HG02623 (cell line): ENCODE measurements around the gene PLCB1.
"Not testable (repeated sequence)": the region's sequence is repeated elsewhere in the genome, so short reads cannot be mapped to it uniquely, and the experiment has no call there.

Experiments
- ATAC-seq: cut with Tn5 transposase; IDR thresholded peaks from one replicate; pipeline ENCODE4 v1.9.1; 2021; ENCODE audit warnings: moderate library complexity; ENCODE audit not compliant: unreplicated experiment

The PLCB1 gene

DNA sequence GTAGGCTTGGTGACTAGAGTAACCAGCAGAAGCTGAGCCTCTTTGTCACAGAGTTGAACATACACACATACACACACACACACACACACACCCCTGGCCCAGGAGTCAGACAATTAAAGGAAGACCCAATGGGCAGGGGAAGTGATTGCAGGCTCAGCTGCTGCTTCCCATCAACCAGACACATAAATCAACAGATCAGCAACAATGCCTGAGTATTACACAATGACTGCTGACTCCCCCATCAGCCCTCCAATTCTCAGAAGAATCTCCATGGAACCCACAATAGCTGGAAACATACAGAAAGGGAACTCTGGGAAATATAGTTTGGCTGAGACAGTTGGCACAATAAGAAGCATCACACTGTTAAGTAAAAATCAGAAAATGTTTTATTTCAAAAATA lies 666.4 kb downstream of the PLCB1 start:
- no peak for ATAC-seq

DNA sequence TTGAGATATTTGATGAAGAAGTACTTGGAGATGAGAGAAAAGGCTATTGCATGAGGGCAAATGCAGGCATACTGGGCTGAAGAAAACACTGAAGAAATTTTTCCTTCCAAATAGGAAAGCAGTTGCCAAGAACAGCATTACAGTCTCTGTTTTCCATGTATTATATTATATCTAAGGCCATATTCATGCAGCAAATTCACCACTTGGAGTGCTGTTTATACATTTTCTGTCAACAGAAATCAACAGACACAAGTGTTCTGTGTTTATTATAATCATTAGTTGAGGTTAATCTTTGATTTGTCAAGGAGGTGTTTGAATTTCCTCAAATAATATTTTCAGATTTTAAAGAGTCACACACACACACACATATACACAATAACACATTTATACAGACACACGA lies 668.0 kb downstream of the PLCB1 start:
- no peak for ATAC-seq

DNA sequence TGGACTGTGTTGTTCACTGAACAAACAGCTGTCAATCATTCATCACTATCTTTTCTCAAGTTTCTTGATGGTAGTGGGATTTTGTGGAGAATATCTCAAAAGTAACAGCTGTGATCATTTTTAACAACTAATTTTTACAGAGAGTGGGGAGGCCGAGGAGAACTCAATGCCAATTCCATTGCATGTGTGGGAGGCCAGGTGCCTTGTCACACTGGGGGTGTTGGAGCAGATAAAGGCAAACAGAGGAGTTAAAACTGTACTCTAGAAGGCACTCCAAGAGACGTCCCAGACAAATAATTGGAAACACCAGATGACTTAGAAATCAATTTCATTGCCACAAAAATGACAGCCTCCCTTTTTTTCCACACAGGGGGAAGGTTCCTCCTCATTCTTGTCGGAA lies 669.6 kb downstream of the PLCB1 start:
- ATAC-seq = no peak

DNA sequence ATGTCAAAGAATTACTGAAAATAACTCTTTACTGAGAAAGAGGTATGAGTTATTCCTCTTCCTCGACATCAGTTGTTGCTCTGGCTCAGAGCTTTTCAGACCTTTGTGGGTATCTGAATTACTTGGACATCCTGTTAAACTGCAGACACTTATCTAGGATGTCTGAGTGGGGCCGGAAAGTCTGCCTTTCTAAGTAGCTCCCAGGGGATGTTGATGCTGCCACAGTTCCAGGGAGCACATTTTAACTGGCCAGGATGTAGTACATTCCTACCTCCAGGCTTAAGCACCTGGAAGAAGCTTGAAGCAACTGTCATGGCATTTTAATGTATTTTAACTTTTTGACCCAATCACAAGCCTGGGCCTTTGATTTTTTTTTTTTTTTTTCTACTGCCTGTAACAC lies 671.0 kb downstream of the PLCB1 start:
- no peak for ATAC-seq

DNA sequence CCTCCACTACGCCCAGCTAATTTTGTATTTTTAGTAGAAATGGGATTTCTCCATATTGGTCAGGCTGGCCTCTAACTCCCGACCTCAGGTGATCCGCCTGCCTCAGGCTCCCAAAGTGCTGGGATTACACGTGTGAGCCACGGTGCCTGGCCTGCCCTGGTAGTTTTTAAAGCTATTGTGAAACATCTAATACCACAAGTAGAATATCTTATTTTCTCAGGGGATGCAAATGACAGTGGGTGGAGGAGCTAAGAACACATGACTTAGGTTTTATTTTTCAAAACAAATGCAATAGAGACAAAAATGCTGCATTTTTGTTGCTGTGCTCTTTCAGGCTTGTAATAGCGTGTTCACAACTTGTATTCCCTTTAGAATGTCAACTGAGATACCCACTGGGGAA lies 671.9 kb downstream of the PLCB1 start:
- no peak for ATAC-seq

DNA sequence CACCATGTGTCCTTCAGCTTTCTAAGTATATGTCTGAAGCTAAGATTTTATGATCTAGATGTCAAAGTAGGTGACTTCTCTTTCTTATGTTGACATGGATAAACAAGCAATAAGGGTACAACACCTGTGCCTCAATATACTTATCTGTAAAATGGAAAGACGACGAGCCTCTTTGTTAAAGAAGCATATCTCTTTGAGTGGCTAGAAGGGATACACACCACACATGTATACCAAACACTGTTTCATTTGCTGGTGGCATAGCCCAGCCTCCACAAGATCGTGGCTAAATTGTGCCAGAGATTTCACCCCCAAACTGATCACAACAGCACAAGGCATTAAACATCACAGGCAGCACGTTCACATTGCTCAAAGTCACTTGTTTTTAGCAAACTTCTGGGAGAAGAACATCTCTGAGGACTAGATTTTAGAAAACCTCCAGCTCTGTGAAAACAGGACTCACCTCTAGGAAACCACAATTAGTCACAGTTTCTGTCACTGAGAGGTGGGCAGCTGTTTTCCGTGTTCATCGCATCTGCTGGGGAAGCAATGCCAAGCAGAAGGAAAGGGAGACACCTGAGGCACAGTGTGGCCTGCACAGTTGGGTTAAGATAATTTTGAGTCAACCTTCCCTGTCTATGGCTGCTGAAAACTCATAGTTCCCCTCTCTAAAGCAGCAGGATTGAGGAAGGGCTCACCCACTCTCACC lies 673.8 kb downstream of the PLCB1 start:
- ATAC-seq = no peak

DNA sequence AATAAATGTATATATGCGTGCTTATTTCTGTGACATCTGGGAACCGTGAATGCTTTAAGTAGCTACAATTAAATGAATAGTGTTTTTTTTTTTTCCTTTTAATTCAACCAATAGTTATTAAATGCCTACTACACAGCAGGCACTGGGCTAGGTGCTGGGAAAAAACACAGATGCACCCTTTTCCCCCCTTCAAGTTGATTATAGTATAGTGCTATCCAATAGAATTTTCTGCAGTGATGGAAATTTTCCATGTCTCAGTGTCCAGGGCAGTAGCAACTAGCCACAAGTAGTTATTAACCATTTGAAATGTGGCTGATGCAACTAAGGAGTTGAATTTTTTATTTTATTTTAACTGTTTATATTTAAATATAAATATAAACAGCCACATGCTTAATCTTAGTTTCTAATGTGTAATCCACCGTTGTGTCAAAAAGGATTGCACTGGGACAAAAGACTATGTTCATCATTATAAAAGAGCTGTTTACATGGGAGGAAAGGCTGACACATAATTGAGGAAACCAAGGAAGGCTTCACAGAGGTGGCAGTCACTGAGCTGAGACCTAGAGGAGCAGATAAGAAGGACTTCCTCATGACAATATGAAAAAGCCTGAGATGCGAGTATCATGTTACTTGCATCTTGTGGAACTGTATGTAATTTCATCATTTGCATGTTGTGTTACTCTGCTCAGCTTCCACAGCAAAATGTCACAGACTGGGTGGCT lies 675.6 kb downstream of the PLCB1 start:
- ATAC-seq = no peak

DNA sequence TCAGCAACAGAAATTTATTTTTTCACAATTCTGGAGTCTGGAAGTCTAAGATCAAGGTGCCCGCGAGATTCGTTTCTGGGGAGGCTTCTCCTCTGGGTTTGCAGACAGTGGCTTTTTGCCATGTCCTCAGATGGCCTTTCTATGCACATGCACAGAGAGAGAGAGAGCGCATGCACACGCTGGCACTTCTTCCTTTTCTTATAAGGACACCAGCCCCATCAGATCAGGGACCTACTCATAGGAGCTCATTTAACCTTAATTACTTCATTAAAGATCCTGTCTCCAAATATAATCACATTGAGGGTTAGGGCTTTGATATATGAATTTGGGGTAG lies 676.1 kb downstream of the PLCB1 start:
- ATAC-seq = no peak

DNA sequence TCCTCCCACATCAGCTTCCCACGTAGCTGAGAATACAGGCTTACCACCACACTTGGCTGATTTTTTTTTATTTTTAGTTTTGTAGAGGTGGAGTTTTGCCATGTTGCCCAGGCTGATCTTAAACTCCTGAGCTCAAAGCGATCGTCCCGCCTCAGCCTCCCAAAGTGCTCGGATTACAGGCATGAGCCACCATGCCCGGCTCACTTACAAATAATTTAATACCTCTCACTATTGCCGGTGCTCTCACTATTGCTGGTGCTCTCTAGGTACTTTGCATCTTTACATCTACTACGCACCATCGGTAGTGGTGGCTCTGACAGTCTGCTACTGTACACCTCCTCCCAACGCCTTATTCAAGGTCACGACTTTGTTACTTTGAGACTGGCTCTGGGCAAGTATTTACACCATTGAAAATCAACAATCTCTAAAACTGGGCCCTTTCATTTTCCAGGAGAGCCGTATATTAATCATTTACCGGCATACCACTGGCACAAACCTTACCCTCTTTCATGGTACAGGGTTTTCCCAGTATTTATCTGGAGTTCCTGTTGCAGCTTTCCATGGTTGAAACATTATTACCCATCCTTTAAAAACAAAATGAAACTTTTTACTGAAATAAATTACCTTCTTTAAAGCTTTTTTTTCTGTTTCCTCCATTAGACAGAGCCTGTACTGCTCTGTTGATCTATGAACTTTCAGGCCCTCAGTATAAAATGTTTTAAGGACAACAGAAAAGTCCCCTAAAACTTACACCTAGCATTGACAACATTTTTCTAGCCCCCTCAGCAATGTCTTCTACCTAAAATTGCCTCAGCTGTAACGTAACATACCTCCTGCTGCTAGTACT lies 677.3 kb downstream of the PLCB1 start:
- ATAC-seq = no peak

DNA sequence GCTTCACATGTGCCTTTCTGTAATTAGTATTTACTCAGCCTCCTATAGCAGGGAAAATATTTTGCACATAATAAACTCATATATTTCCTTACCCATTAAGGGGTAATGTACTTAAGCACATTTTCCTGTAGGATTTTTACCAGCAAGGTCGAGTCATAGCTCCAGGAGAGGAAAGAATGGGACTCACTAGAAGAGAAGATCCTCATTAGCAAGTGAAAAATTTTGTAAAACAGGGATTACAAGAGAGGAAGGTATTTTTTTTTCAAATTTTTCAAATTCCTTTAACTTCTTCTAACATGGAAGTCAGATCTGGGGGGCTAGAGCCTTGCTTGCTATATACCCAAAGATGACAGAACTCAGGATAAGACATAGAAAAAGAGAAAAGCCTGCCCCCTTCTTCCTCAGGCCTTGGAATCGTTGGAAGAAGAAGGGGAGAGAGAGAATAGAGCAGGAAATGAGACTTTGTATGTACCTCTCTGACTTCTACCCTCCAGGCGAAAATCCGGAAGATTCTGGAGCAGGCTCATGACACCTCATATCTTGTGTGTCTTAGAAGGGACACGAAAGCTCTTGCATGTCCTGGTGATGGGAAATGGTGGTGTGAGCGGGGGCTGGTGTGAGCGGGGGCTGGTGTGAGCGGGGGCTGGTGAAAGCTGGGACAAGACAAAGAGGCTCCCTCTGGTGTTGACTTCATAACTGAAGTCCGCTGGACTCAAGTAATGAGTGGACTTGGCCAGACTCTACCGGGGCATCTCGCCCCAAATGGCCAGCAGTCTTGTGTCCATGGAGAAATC lies 679.9 kb downstream of the PLCB1 start:
- ATAC-seq = no peak

DNA sequence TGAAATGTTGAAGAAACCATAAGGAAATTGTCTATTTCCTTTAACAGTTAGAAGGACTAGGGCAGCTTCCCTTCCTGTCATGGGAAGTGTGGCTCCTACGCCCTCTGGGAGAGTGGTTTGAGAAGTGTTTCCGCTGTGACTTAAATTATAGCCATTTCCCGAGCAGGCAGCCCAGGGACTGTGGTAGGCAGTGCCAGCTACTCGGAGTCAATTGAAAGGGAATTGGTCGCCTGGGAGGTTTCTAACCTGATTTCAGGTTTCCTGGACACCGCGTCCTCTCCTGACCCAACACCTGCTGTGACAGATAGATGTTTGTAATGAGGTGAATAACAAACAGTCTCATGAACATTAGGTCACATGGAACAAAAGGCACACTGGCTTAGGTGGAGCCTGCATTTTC lies 680.8 kb downstream of the PLCB1 start:
- no peak for ATAC-seq

DNA sequence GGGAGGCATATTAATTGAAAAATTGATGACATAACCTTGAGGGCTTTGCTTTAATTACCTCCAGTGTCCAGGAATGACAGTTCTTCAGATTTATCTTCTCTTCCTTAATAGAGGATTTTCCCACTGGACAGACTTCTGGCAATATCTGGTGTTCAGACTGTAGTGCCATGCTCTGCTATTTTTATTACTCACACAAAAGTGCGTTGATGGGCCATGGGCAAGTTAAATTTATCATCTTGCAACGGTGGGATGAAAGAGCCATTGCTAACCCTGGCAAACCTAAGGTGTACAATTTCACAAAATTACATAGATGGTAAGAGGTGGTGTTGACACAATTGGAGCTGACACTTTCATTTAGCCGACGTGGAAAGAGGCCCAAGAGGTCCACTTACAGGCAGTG lies 683.1 kb downstream of the PLCB1 start:
- no peak for ATAC-seq

DNA sequence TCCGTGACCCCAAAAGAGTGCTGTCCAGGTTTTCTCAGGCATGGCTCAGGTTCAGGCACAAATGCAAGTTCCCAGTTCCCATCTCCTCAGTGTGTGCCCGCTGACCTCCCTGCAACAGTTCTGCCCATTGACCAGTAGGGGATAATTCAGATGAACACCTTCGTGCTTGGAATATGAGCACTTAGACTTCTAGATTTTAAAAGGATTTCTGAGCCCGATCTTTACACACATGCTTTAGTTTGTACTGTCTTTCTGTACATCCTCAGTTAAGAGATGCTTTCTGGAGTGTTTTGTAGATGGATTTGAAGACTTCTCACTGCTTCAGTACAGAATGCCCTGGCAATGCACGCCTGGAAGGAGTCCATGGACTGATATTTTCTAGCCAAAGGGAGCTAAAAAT lies 697.2 kb downstream of the PLCB1 start:
- no peak for ATAC-seq

DNA sequence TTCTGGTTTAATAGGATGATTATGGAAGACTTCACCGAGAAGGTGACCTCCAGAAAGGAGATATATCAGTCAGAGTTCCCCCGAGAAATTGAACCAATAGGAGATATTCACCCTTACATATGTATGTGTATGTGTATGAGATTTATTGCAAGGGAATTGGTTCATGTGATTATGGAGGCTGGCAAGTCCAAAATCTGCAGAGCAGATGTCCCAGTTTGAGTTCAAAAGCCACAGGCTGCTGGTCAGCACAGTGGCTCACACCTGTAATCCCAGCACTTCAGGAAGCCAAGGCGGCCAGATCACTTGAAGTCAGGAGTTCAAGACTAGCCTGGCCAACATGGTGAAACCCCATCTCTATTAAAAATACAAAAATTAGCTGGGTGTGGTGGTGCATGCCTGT lies 702.2 kb downstream of the PLCB1 start:
- ATAC-seq = not testable (repeated sequence)

DNA sequence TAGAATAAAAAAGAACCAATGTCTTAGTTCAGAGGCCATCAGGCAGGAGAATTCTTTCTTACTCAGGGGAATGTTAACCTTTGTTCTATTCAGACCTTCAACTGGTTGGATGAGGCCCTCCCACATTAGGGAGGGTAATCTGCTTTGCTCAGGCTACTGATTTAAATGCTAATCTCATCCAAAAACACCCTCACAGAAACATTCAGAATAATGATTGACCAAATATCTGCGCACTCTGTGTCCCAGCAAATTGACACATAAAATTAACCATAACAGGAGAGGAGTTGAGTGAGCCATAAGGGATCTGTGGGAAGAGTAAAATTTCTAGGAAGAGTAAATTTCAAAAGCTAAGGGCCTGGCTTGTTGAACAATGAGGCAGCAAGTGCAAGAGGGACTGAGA lies 702.8 kb downstream of the PLCB1 start:
- no peak for ATAC-seq

DNA sequence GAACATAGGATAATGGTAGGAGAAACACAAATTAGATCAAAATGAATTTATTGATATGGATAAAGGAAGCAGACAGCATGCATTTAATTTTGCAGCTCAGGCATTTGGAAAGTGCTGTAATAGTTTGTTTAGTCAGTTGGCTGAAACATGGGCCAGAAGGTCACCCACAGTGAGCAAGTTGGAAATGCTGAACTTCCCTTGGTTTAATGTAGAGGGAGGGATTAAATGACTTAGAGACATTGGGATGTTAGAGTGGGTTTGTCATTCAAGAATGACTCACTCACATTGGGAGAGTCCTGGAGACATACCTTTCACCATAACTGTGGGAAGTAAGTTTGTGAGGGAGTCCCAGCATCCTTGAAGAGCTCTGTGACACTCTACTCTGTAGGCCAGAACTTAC lies 705.3 kb downstream of the PLCB1 start:
- ATAC-seq = no peak

DNA sequence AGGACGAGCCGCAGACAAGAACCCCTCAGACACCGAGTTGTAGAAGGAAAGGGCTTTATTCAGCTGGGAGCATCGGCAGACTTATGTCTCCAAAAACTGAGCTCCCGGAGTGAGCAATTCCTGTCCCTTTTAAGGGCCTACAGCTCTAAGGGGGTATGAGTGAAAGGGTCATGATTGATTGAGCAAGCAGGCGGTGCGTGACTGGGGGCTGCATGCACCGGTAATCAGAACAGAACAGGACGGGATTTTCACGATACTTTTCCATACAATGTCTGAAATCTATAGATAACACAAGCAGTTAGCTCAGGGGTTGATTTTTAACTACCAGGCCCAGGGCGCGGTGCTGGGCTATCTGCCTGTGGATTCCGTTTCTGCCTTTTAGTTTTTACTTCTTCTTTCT lies 710.5 kb downstream of the PLCB1 start:
- no peak for ATAC-seq

DNA sequence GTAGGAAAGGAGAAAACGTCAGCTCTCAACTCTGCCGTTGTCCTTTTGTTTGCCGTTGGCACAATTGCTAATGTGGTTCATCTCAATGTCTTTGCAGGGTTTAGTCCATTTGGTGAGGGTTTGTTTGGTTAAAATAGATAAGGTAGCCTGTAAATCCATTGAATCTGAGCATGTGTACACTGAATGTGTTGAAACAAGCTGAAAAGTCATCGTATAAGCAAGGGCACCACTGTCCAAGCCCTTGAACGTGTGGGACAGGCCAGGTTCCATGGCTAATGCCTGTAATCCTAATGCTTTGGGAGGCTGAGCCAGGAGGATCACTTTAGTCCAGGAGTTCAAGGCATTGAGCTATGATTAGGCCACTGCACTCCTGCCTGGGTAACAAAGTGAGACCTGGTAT lies 712.1 kb downstream of the PLCB1 start:
- no peak for ATAC-seq

DNA sequence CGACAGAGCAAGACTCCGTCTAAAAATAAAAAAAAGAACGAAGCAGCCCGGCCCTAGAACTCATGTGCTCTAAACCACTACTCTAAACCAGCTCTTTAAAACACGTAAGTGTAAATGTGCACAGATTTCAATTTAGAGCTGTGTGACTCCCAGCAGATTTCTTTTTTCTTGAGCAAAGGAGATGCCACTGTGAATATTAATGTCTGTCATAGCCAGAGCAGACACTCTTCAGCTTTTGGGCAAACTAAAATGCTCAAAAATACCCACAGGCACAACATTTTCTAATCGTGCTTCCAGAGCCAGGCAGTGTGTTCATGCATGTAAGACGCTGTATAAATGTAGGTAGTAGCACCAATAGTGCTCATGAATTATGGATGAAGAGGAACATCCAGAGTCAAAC lies 717.9 kb downstream of the PLCB1 start:
- no peak for ATAC-seq

DNA sequence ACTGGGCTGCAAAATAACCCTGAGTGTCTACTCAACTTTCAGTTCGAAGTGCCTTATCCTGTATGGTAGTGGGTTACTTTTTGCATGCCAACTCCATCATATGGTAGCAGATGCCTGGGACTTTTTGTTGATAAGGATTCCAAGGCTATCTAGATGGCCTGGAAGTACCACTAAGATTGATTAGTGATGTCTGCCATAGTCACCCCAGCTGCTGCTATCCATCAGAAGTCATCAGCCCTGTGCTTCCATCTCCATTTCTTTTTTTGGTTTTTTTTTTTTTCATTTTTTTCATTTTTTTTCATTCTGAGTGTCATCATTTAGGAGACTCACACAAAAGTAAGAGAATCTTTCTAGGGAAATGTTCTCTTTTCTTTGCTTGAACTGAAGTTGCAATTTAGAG lies 719.4 kb downstream of the PLCB1 start:
- no peak for ATAC-seq

DNA sequence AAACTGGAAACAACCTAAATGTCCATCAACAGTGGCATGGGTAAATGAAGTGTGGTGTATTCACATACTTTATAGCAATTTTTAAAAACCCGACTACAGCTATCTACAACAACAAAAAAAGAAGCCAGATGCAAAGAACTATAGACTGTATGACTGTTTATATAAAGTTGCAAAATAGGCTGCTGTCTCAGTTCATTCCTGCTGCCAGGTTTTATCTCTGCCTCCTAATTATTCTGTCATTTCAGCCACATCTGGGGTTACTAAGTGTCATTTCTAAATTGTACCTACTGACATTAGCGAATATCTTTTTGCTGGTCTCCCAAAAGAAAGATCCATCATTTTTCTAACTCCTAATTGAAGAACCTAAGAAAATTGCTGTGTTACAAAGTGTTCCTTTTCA lies 719.9 kb downstream of the PLCB1 start:
- ATAC-seq = not testable (repeated sequence)
